Liver (tissue), 9 donors: ENCODE data around the gene SNX14. TPM values are rescaled to one million over a fixed set of nuclear protein-coding genes. Genes with fewer than 3 reads are reported as not detected.

Experiments
- DNase-seq: peaks from one replicate; pipeline ENCODE4 v3.0.0-alpha.2; 2017; ENCODE audit warnings: low spot score
- H3K27ac ChIP-seq, 2 donors: one replicate each; pipeline ENCODE4 v1.7.0; 2013; ENCODE audit warnings: inconsistent platforms in 2 of 2, low read length in 2 of 2, control low read depth in 1 of 2, low read depth in 1 of 2, mild to moderate bottlenecking in 1 of 2
- H3K27me3 ChIP-seq, 4 donors: one replicate each; pipeline versions ENCODE4 v1.6.1 to v1.7.0; 2013; ENCODE audit warnings: low read length in 3 of 4, inconsistent platforms in 1 of 4, mild to moderate bottlenecking in 1 of 4, moderate library complexity in 1 of 4; ENCODE audit not compliant: control insufficient read depth in 4 of 4, insufficient read depth in 4 of 4
- H3K36me3 ChIP-seq, 4 donors: one replicate each; pipeline versions ENCODE4 v1.6.1 to v1.7.0; 2013; ENCODE audit warnings: low read length in 3 of 4, mild to moderate bottlenecking in 3 of 4, low read depth in 1 of 4, moderate library complexity in 1 of 4; ENCODE audit not compliant: control insufficient read depth in 4 of 4, insufficient read depth in 3 of 4
- H3K4me1 ChIP-seq, 4 donors: one replicate each; pipeline versions ENCODE4 v1.6.1 to v1.7.0; 2013; ENCODE audit warnings: low read length in 3 of 4, mild to moderate bottlenecking in 3 of 4, moderate library complexity in 1 of 4; ENCODE audit not compliant: control insufficient read depth in 4 of 4, insufficient read depth in 4 of 4
- H3K4me3 ChIP-seq, 3 donors: one replicate each; pipeline versions ENCODE4 v1.6.1 to v1.7.0; 2013; ENCODE audit warnings: low read length in 3 of 3, control low read depth in 1 of 3, low read depth in 1 of 3, mild to moderate bottlenecking in 1 of 3
- H3K9ac ChIP-seq, 2 donors: one replicate each; pipeline ENCODE4 v1.7.0; 2013; ENCODE audit warnings: low read length in 2 of 2, mild to moderate bottlenecking in 2 of 2, moderate library complexity in 2 of 2, control low read depth in 1 of 2, low read depth in 1 of 2
- H3K9me3 ChIP-seq, 4 donors: one replicate each; pipeline versions ENCODE4 v1.6.1 to v1.7.0; 2013; ENCODE audit warnings: low read length in 3 of 4; ENCODE audit not compliant: control insufficient read depth in 4 of 4
- CTCF ChIP-seq: fragments of 150-350 bp; IDR thresholded peaks from 2 replicates; pipeline ENCODE4 v1.5.1; 2017; ENCODE audit warnings: improper control_type of control experiment, low read depth, low read length; ENCODE audit not compliant: missing input control
- EGR1 ChIP-seq, 2 donors: IDR thresholded peaks; 2 replicates each; pipeline ENCODE4 v1.6.1; 2016 to 2018; ENCODE audit warnings: antibody characterized with exemption in 2 of 2, low read depth in 2 of 2
- FOXA1 ChIP-seq: IDR thresholded peaks from 2 replicates; pipeline ENCODE4 v1.6.1; 2016; ENCODE audit warnings: antibody characterized with exemption
- FOXA2 ChIP-seq: IDR thresholded peaks from 2 replicates; pipeline ENCODE4 v1.6.1; 2016; ENCODE audit warnings: antibody characterized with exemption
- GABPA ChIP-seq, 2 donors: IDR thresholded peaks in 1 of 2; conservative IDR thresholded peaks in 1 of 2; 2 replicates each; pipeline ENCODE4 v1.6.1; 2016; ENCODE audit warnings: antibody characterized with exemption in 2 of 2, mild to moderate bottlenecking in 1 of 2, moderate library complexity in 1 of 2
- HNF4A ChIP-seq, 2 donors: conservative IDR thresholded peaks; 2 replicates each; pipeline ENCODE4 v1.6.1; 2016; ENCODE audit warnings: antibody characterized with exemption in 2 of 2, mild to moderate bottlenecking in 2 of 2
- JUND ChIP-seq, 2 donors: IDR thresholded peaks; 2 replicates each; pipeline ENCODE4 v1.6.1; 2016; ENCODE audit warnings: antibody characterized with exemption in 2 of 2
- MAX ChIP-seq: IDR thresholded peaks from 2 replicates; pipeline ENCODE4 v1.6.1; 2016; ENCODE audit warnings: antibody characterized with exemption
- NR2F2 ChIP-seq: IDR thresholded peaks from 2 replicates; pipeline ENCODE4 v1.6.1; 2016; ENCODE audit warnings: antibody characterized with exemption
- RAD21 ChIP-seq, 2 donors: IDR thresholded peaks; 2 replicates each; pipeline ENCODE4 v1.6.1; 2016; ENCODE audit warnings: antibody characterized with exemption in 2 of 2, mild to moderate bottlenecking in 2 of 2
- REST ChIP-seq: IDR thresholded peaks from 2 replicates; pipeline ENCODE4 v1.6.1; 2016; ENCODE audit warnings: antibody characterized with exemption, mild to moderate bottlenecking
- RXRA ChIP-seq, 2 donors: IDR thresholded peaks; 2 replicates each; pipeline ENCODE4 v1.6.1; 2017 to 2018; ENCODE audit warnings: antibody characterized with exemption in 2 of 2, mild to moderate bottlenecking in 1 of 2
- SP1 ChIP-seq: IDR thresholded peaks from 2 replicates; pipeline ENCODE4 v1.6.1; 2018; ENCODE audit warnings: antibody characterized with exemption, mild to moderate bottlenecking
- TAF1 ChIP-seq: conservative IDR thresholded peaks from 2 replicates; pipeline ENCODE4 v1.6.1; 2016; ENCODE audit warnings: antibody characterized with exemption, mild to moderate bottlenecking
- YY1 ChIP-seq: IDR thresholded peaks from 2 replicates; pipeline ENCODE4 v1.6.1; 2016; ENCODE audit warnings: antibody characterized with exemption, mild to moderate bottlenecking
- WGBS: extraction: QIAGEN DNeasy Blood & Tissue Kit; methylation state at CpG from one replicate; pipeline ENCODE4 v1.1.7; 2013; 5-methylcytosine and 5-hydroxymethylcytosine counted together
- polyA plus RNA-seq, 2 donors: library from polyadenylated mRNA; stranded (reverse) in 1 of 2; unstranded in 1 of 2; fragments of 200-250 nt in 1 of 2; fragments of >200 nt in 1 of 2; fragmentation: Nextera tagmentation in 1 of 2; extraction: Ambion mirVana in 1 of 2; gene quantifications; one replicate each; pipeline versions ENCODE4 v1.2.1 to v1.2.3, GENCODE V29; 2013 to 2015
- total RNA-seq, 2 donors: library from RNA; depleted of rRNA; stranded (reverse); fragments of >200 nt; gene quantifications; one replicate each; pipeline ENCODE4 v1.2.3, GENCODE V29; 2014
- donor health status: healthy.
- donor health status: healthy.
- donor health status: healthy.
- donor health status: healthy.
- donor health status: healthy.

Gene SNX14
- total and polyA plus RNA-seq, 4 donors, result 30.5 to 79.1 (median 52.7) TPM

GRCh38 chr6:85460921-85461797 lies 132.5 kb downstream of the SNX14 start:
- no peak for DNase-seq
- Histone ChIP-seq H3K27ac (peak overlapping the region; percentile 75 to 78), H3K4me3 (no peak overlapping the region), H3K27me3 (no peaks in the 10 kb centered on the region), H3K9ac (no peak overlapping the region), H3K4me1 (peaks cover 12 to 62% (median 42%) of the 10 kb centered on the region in 4 donors), H3K9me3 (no peaks in the 10 kb centered on the region), H3K36me3 (no peaks in the 10 kb centered on the region)
- TF ChIP-seq NR2F2 (peak; percentile 67), RXRA (IDR thresholded peaks at IDR 0.05) (peak; percentile 52 to 71), CTCF (no peak), HNF4A (conservative IDR thresholded peaks at IDR 0.05) (peak; percentile 71 to 72), RAD21 (IDR thresholded peaks at IDR 0.05) (peak in 1 of 2 donors; percentile 64), MAX (peak; percentile 72), SP1 (peak; percentile 50), REST (peak; percentile 12), EGR1 (IDR thresholded peaks at IDR 0.05; ENCODE audit: low read depth in 2 of 2) (peak in 1 of 2 donors; percentile 76), GABPA (IDR thresholded peaks at IDR 0.05 in 1 of 2, conservative IDR thresholded peaks at IDR 0.05 in 1 of 2) (peak in 1 of 2 donors; percentile 6), JUND (IDR thresholded peaks at IDR 0.05) (peak; percentile 71 to 75), YY1 (no peak), FOXA1 (no peak), FOXA2 (no peak)
- whole genome bisulfite sequencing, result 48% methylated on average over 4 of the region's 4 CpGs

GRCh38 chr6:85460154-85460920 lies 133.3 kb downstream of the SNX14 start:
- Histone ChIP-seq H3K27me3 (no peaks in the 10 kb centered on the region), H3K9me3 (no peaks in the 10 kb centered on the region), H3K36me3 (no peaks in the 10 kb centered on the region), H3K4me1 (peaks cover 12 to 64% (median 42%) of the 10 kb centered on the region in 4 donors), H3K9ac (no peak overlapping the region), H3K27ac (peak overlapping the region; percentile 69 to 75), H3K4me3 (no peak overlapping the region)
- WGBS, result 47% methylated on average over 4 of the region's 4 CpGs
- no peak for DNase-seq
- TF ChIP-seq RXRA (IDR thresholded peaks at IDR 0.05) (peak; percentile 8 to 45), NR2F2 (peak; percentile 97), TAF1 (no peak)
